Breast epithelium (tissue), 4 donors: ENCODE measurements around the gene LRRC61. TPM values are rescaled to one million over a fixed set of nuclear protein-coding genes. Genes with fewer than 3 reads are reported as not detected.

Experiments
- DNase-seq, 2 donors: peaks; one replicate each; pipeline ENCODE4 v3.0.0-alpha.2; 2019; ENCODE audit warnings: low spot score in 2 of 2
- H3K27ac ChIP-seq, 2 donors: fragments of 200-600 bp; sonication (generic) in 1 of 2; one replicate each; pipeline ENCODE4 v1.5.1; 2016 to 2019; ENCODE audit warnings: mild to moderate bottlenecking in 1 of 2
- H3K27me3 ChIP-seq, 2 donors: fragments of 200-600 bp; sonication (generic) in 1 of 2; one replicate each; pipeline versions ENCODE4 v1.5.1 to v1.6.0; 2017 to 2019; ENCODE audit warnings: control low read depth in 1 of 2, mild to moderate bottlenecking in 1 of 2
- H3K36me3 ChIP-seq: fragments of 200-600 bp; one replicate; pipeline ENCODE4 v1.5.1; 2019
- H3K4me1 ChIP-seq, 2 donors: fragments of 200-600 bp; sonication (generic); one replicate each; pipeline ENCODE4 v1.5.1; 2016 to 2019; ENCODE audit warnings: control low read depth in 1 of 2
- H3K4me3 ChIP-seq, 3 donors: fragments of 200-600 bp; sonication (generic); 1 replicate in 2 of 3; 2 replicates in 1 of 3; pipeline ENCODE4 v1.5.1; 2016 to 2019; ENCODE audit warnings: mild to moderate bottlenecking in 3 of 3, moderate library complexity in 2 of 3
- H3K9me3 ChIP-seq, 2 donors: fragments of 200-600 bp; sonication (generic) in 1 of 2; one replicate each; pipeline ENCODE4 v1.5.1; 2016 to 2019; ENCODE audit warnings: control low read depth in 1 of 2
- CTCF ChIP-seq, 3 donors: fragments of 450-650 bp; IDR thresholded peaks; one replicate each; pipeline ENCODE4 v1.5.1; 2016 to 2017; ENCODE audit warnings: antibody characterized with exemption in 3 of 3, mild to moderate bottlenecking in 3 of 3, moderate library complexity in 3 of 3
- POLR2A ChIP-seq: fragments of 450-650 bp; IDR thresholded peaks from one replicate; pipeline ENCODE4 v1.6.1; 2016; ENCODE audit warnings: antibody characterized with exemption, mild to moderate bottlenecking, moderate library complexity
- POLR2AphosphoS5 ChIP-seq, 3 donors: sonication (generic); formaldehyde crosslinking; IDR thresholded peaks; one replicate each; pipeline ENCODE4 v1.6.1; 2017; ENCODE audit warnings: antibody characterized with exemption in 3 of 3
- intact Hi-C: fragments of 100-400 bp; cut with DNase I; formaldehyde crosslinking; loops from one replicate; pipeline ENCODE4 v1.15.1; 2023; ENCODE audit warnings: low total_unique reads
- total RNA-seq, 3 donors: library from RNA; depleted of rRNA; stranded (reverse); fragments of >200 nt; gene quantifications; one replicate each; pipeline ENCODE4 v1.1.0, GENCODE V29; 2016

The LRRC61 gene
- total RNA-seq, 3 donors from 2014 or later: 8.0 to 23.4 (median 15.4) TPM

GRCh38 chr7:150372271-150373048 lies 49.3 kb downstream of the LRRC61 start:
- intact Hi-C loops: no loop called here
- Histone ChIP-seq H3K36me3 (peaks cover 9% of the 10 kb centered on the region), H3K4me1 (peaks cover 8 to 21% of the 10 kb centered on the region in 2 donors), H3K9me3 (no peaks in the 10 kb centered on the region), H3K4me3 (peak overlapping the region in 1 of 3 donors; percentile 6), H3K27ac (peak overlapping the region; percentile 72 to 82), H3K27me3 (no peaks in the 10 kb centered on the region)
- TF ChIP-seq CTCF (IDR thresholded peaks at IDR 0.05) (no peak), POLR2AphosphoS5 (IDR thresholded peaks at IDR 0.05) (no peak), POLR2A (no peak)
- DNase-seq: no peak

- H3K27me3 ChIP-seq: no peaks in the 10 kb centered on the region
- H3K4me1 ChIP-seq: peaks cover 8 to 21% of the 10 kb centered on the region in 2 donors
- no peaks in the 10 kb centered on the region for H3K9me3 ChIP-seq
- H3K27ac ChIP-seq: peak overlapping the region; percentile 72 to 82
- TF ChIP-seq POLR2A: no peak
- no peak for TF ChIP-seq CTCF (IDR thresholded peaks at IDR 0.05)
- TF ChIP-seq POLR2AphosphoS5 (IDR thresholded peaks at IDR 0.05): no peak
- peak; percentile 48 to 73 for DNase-seq
- intact Hi-C loops: no loop called here
- peak overlapping the region in 1 of 3 donors; percentile 6 for H3K4me3 ChIP-seq
- peaks cover 9% of the 10 kb centered on the region for H3K36me3 ChIP-seq
These were observed 50.1 kb downstream of the LRRC61 start for GRCh38 chr7:150373049-150373801.

GRCh38 chr7:150374026-150374425 lies 50.9 kb downstream of the LRRC61 start:
- DNase-seq: no peak
- peaks cover 9% of the 10 kb centered on the region for H3K36me3 ChIP-seq
- no peaks in the 10 kb centered on the region for H3K9me3 ChIP-seq
- intact Hi-C loops: no loop called here
- no peak for TF ChIP-seq POLR2A
- H3K4me3 ChIP-seq: no peak overlapping the region
- H3K27me3 ChIP-seq: no peaks in the 10 kb centered on the region
- peak overlapping the region; percentile 38 to 72 for H3K27ac ChIP-seq
- peaks cover 8 to 21% of the 10 kb centered on the region in 2 donors for H3K4me1 ChIP-seq

GRCh38 chr7:150374472-150374871 lies 51.3 kb downstream of the LRRC61 start:
- peak overlapping the region in 1 of 2 donors; percentile 38 for H3K27ac ChIP-seq
- TF ChIP-seq POLR2A (no peak), CTCF (IDR thresholded peaks at IDR 0.05) (no peak), POLR2AphosphoS5 (IDR thresholded peaks at IDR 0.05) (no peak)
- no peak for DNase-seq

GRCh38 chr7:150375662-150376521 lies 52.7 kb downstream of the LRRC61 start:
- Histone ChIP-seq H3K27ac (peak overlapping the region in 1 of 2 donors; percentile 50), H3K4me1 (peaks cover 6 to 9% of the 10 kb centered on the region in 2 donors)
- TF ChIP-seq POLR2AphosphoS5 (IDR thresholded peaks at IDR 0.05) (no peak), POLR2A (no peak), CTCF (IDR thresholded peaks at IDR 0.05) (no peak)

More at GRCh38 chr7:150374472-150374871, 51.3 kb downstream of the LRRC61 start:
- no peaks in the 10 kb centered on the region for H3K27me3 ChIP-seq
- H3K4me1 ChIP-seq: peaks cover 8 to 21% of the 10 kb centered on the region in 2 donors
- intact Hi-C loops: no loop called here
- H3K9me3 ChIP-seq: no peaks in the 10 kb centered on the region
- H3K4me3 ChIP-seq: no peak overlapping the region
- H3K36me3 ChIP-seq: peaks cover 9% of the 10 kb centered on the region

More at GRCh38 chr7:150375662-150376521, 52.7 kb downstream of the LRRC61 start:
- Histone ChIP-seq H3K4me3 (no peak overlapping the region), H3K36me3 (peaks cover 9% of the 10 kb centered on the region), H3K9me3 (no peaks in the 10 kb centered on the region), H3K27me3 (no peaks in the 10 kb centered on the region)
- intact Hi-C loops: no loop called here
- no peak for DNase-seq
